ENCODE results near the gene ANGPT4. TPM values are rescaled to one million over a fixed set of nuclear protein-coding genes. Genes with fewer than 3 reads are reported as not detected.

ANGPT4 gene
- total and polyA plus RNA-seq, 8 donors: 0.05 to 1.8 (median 0.18) TPM; not detected in 4

GRCh38 chr20:952196-952795 is 36.2 kb upstream of the ANGPT4 start:
- no peaks in the 10 kb centered on the region for H3K9me3 ChIP-seq
- H3K4me3 ChIP-seq: no peak overlapping the region
- TF ChIP-seq POLR2AphosphoS5 (IDR thresholded peaks at IDR 0.05) (no peak), EP300 (IDR thresholded peaks at IDR 0.05) (no peak), POLR2A (IDR thresholded peaks at IDR 0.05) (no peak), CTCF (IDR thresholded peaks at IDR 0.05) (no peak)
- intact Hi-C loops (cut with DNase I; ENCODE audit: low total_unique reads): no loop called here
- 50 to 65% (median 63%) methylated on average over 8 of the region's 8 CpGs for WGBS, 5 donors
- H3K27ac ChIP-seq: no peak overlapping the region
- H3K36me3 ChIP-seq: no peaks in the 10 kb centered on the region
- peaks cover 0 to 65% (median 18%) of the 10 kb centered on the region in 3 donors for H3K27me3 ChIP-seq
- peaks cover 0 to 5% (median 4%) of the 10 kb centered on the region in 4 donors for H3K4me1 ChIP-seq
- DNase-seq: no peak

GRCh38 chr20:951384-952169 is 35.4 kb upstream of the ANGPT4 start:
- no peaks in the 10 kb centered on the region for H3K9me3 ChIP-seq
- H3K4me3 ChIP-seq: no peak overlapping the region
- H3K4me1 ChIP-seq: peaks cover 0 to 5% (median 4%) of the 10 kb centered on the region in 4 donors
- H3K36me3 ChIP-seq: no peaks in the 10 kb centered on the region
- TF ChIP-seq POLR2AphosphoS5 (IDR thresholded peaks at IDR 0.05) (no peak), POLR2A (IDR thresholded peaks at IDR 0.05) (no peak), EP300 (IDR thresholded peaks at IDR 0.05) (no peak), CTCF (IDR thresholded peaks at IDR 0.05) (no peak)
- intact Hi-C loops (cut with DNase I; ENCODE audit: low total_unique reads): no loop called here
- H3K27me3 ChIP-seq: peaks cover 0 to 65% (median 15%) of the 10 kb centered on the region in 3 donors
- H3K27ac ChIP-seq: no peak overlapping the region
- DNase-seq: no peak
- 76 to 83% (median 82%) methylated on average over 21 of the region's 21 CpGs for WGBS, 5 donors

- Histone ChIP-seq H3K9me3 (no peaks in the 10 kb centered on the region), H3K4me3 (no peak overlapping the region), H3K27me3 (peaks cover 0 to 64% (median under 1%) of the 10 kb centered on the region in 3 donors), H3K36me3 (no peaks in the 10 kb centered on the region), H3K27ac (no peak overlapping the region), H3K4me1 (no peaks in the 10 kb centered on the region)
- DNase-seq: no peak
- WGBS, 5 donors: 88 to 94% (median 89%) methylated on average over 7 of the region's 7 CpGs
- intact Hi-C loops (cut with DNase I; ENCODE audit: low total_unique reads): no loop called here
- TF ChIP-seq POLR2A (IDR thresholded peaks at IDR 0.05): no peak
- no peak for TF ChIP-seq EP300 (IDR thresholded peaks at IDR 0.05)
- TF ChIP-seq CTCF (IDR thresholded peaks at IDR 0.05): no peak
- TF ChIP-seq POLR2AphosphoS5 (IDR thresholded peaks at IDR 0.05): no peak
These were observed 33.6 kb upstream of the ANGPT4 start for GRCh38 chr20:949717-950116.

GRCh38 chr20:946826-947225 is 30.7 kb upstream of the ANGPT4 start:
- WGBS, 5 donors: 80 to 89% (median 83%) methylated on average over 4 to 8 of the region's 8 CpGs
- no peaks in the 10 kb centered on the region for H3K36me3 ChIP-seq
- no peaks in the 10 kb centered on the region for H3K9me3 ChIP-seq
- H3K4me1 ChIP-seq: no peaks in the 10 kb centered on the region
- H3K27me3 ChIP-seq: peaks cover 0 to 51% (median 0%) of the 10 kb centered on the region in 3 donors
- intact Hi-C loops (cut with DNase I; ENCODE audit: low total_unique reads): no loop called here
- no peak overlapping the region for H3K4me3 ChIP-seq
- no peak for TF ChIP-seq CTCF (IDR thresholded peaks at IDR 0.05)
- TF ChIP-seq POLR2A (IDR thresholded peaks at IDR 0.05): no peak
- no peak for TF ChIP-seq POLR2AphosphoS5 (IDR thresholded peaks at IDR 0.05)
- TF ChIP-seq EP300 (IDR thresholded peaks at IDR 0.05): no peak
- H3K27ac ChIP-seq: no peak overlapping the region
- no peak for DNase-seq

All from stomach (tissue), 9 donors.